Mesenchymal stem cell (in vitro differentiated cells and primary cell): ENCODE data around the gene GUCA2B.

Experiments
- DNase-seq: peaks from one replicate; pipeline ENCODE4 v3.0.0-alpha.2; 2013
- H2AFZ ChIP-seq: one replicate; pipeline ENCODE4 v1.6.1; 2013; ENCODE audit warnings: low read depth, mild to moderate bottlenecking, control low read depth, inconsistent platforms, low read length, moderate library complexity
- H2AK5ac ChIP-seq: 2 replicates; pipeline ENCODE4 v1.6.1; 2013; ENCODE audit warnings: low read length, moderate library complexity, mild to moderate bottlenecking, inconsistent platforms; ENCODE audit not compliant: severe bottlenecking
- H2BK120ac ChIP-seq: one replicate; pipeline ENCODE4 v1.6.1; 2013; ENCODE audit warnings: low read depth, mild to moderate bottlenecking, inconsistent platforms, low read length, moderate library complexity
- H2BK12ac ChIP-seq, 2 experiments: one replicate each; pipeline ENCODE4 v1.6.1; 2013; ENCODE audit warnings: inconsistent platforms in 2 of 2, low read length in 2 of 2, mild to moderate bottlenecking in 2 of 2, moderate library complexity in 2 of 2, control low read depth in 1 of 2
- H2BK15ac ChIP-seq: one replicate; pipeline ENCODE4 v1.6.1; 2013; ENCODE audit warnings: mild to moderate bottlenecking, low read depth, inconsistent platforms; ENCODE audit not compliant: poor library complexity, severe bottlenecking
- H2BK5ac ChIP-seq: 2 replicates; pipeline ENCODE4 v1.6.1; 2013; ENCODE audit warnings: low read depth, mild to moderate bottlenecking, low read length, control low read depth, inconsistent platforms; ENCODE audit not compliant: poor library complexity, severe bottlenecking
- H3K14ac ChIP-seq, 2 experiments: one replicate each; pipeline ENCODE4 v1.6.1; 2013; ENCODE audit warnings: inconsistent platforms in 2 of 2, low read length in 2 of 2, control low read depth in 1 of 2, mild to moderate bottlenecking in 1 of 2, moderate library complexity in 1 of 2
- H3K18ac ChIP-seq, 2 experiments: one replicate each; pipeline ENCODE4 v1.6.1; 2013; ENCODE audit warnings: inconsistent platforms in 2 of 2, low read length in 2 of 2, control low read depth in 1 of 2, low read depth in 1 of 2, mild to moderate bottlenecking in 1 of 2
- H3K23ac ChIP-seq, 2 experiments: one replicate each; pipeline ENCODE4 v1.6.1; 2013; ENCODE audit warnings: inconsistent platforms in 2 of 2, low read length in 2 of 2, mild to moderate bottlenecking in 2 of 2, moderate library complexity in 2 of 2, control low read depth in 1 of 2
- H3K27ac ChIP-seq: 2 replicates; pipeline ENCODE4 v1.5.1; 2013; ENCODE audit warnings: mild to moderate bottlenecking, moderate library complexity, low read length, control low read depth, inconsistent platforms; ENCODE audit not compliant: poor library complexity, severe bottlenecking
- H3K27me3 ChIP-seq, 2 experiments: 2 replicates each; pipeline versions ENCODE4 v1.6.1 to v1.7.0; 2013; ENCODE audit warnings: low read length in 2 of 2, mild to moderate bottlenecking in 2 of 2, moderate library complexity in 2 of 2, control low read depth in 1 of 2, inconsistent platforms in 1 of 2; ENCODE audit not compliant: control insufficient read depth in 1 of 2, insufficient read depth in 1 of 2
- H3K36me3 ChIP-seq, 2 experiments: 2 replicates each; pipeline versions ENCODE4 v1.6.1 to v1.7.0; 2013; ENCODE audit warnings: low read length in 2 of 2, control low read depth in 1 of 2, inconsistent platforms in 1 of 2, low read depth in 1 of 2, mild to moderate bottlenecking in 1 of 2; ENCODE audit not compliant: insufficient read depth in 2 of 2, control insufficient read depth in 1 of 2
- H3K4ac ChIP-seq, 2 experiments: one replicate each; pipeline ENCODE4 v1.6.1; 2013; ENCODE audit warnings: inconsistent platforms in 2 of 2, low read length in 2 of 2, mild to moderate bottlenecking in 2 of 2, moderate library complexity in 2 of 2, control low read depth in 1 of 2, low read depth in 1 of 2
- H3K4me1 ChIP-seq: 2 replicates; pipeline ENCODE4 v1.6.1; 2013; ENCODE audit warnings: low read depth, low read length, control low read depth; ENCODE audit not compliant: control insufficient read depth, insufficient read depth
- H3K4me2 ChIP-seq: 2 replicates; pipeline ENCODE4 v1.6.1; 2013; ENCODE audit warnings: low read length, mild to moderate bottlenecking, inconsistent platforms; ENCODE audit not compliant: poor library complexity, severe bottlenecking
- H3K4me3 ChIP-seq, 2 experiments: 2 replicates each; pipeline versions ENCODE4 v1.5.1 to v1.7.0; 2013; ENCODE audit warnings: low read length in 2 of 2, mild to moderate bottlenecking in 2 of 2, control low read depth in 1 of 2, low read depth in 1 of 2; ENCODE audit not compliant: insufficient read depth in 1 of 2
- H3K79me1 ChIP-seq: replicated peaks from 2 replicates; pipeline ENCODE4 v1.6.1; 2013; ENCODE audit warnings: mild to moderate bottlenecking, control low read depth, low read length, inconsistent platforms; ENCODE audit not compliant: poor library complexity, severe bottlenecking
- H3K9ac ChIP-seq: 2 replicates; pipeline ENCODE4 v1.7.0; 2013; ENCODE audit warnings: mild to moderate bottlenecking, low read length, moderate library complexity
- H3K9me3 ChIP-seq: 2 replicates; pipeline ENCODE4 v1.7.0; 2013; ENCODE audit warnings: mild to moderate bottlenecking, low read length; ENCODE audit not compliant: control insufficient read depth
- H4K8ac ChIP-seq: one replicate; pipeline ENCODE4 v1.6.1; 2013; ENCODE audit warnings: inconsistent platforms, mild to moderate bottlenecking, low read length, moderate library complexity
- H4K91ac ChIP-seq: one replicate; pipeline ENCODE4 v1.6.1; 2013; ENCODE audit warnings: mild to moderate bottlenecking, low read length, inconsistent platforms
- WGBS: methylation state at CpG from one replicate; pipeline ENCODE4 v1.1.7; 2013; ENCODE audit warnings: mixed read lengths; 5-methylcytosine and 5-hydroxymethylcytosine counted together

Gene GUCA2B

DNA sequence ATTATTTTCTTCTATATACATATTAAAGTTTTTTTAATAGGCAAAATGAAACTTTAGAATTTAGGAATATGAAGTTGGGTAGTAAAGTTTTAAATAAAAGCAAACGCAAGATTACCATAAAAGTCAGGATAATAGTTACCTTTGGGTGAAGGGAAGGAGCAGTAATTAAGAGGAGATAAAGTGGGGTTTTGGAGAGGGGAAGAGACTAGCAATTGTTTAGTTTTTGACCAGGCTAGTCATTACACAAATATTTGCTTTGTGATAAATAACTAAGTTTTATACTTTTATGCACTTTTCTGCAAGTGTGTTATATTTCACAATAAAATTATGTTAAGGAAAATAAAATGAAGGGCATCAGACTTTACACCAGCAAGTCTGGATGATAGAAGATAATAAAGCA lies 27.7 kb upstream of the GUCA2B start:
- no peak overlapping the region for H2BK5ac ChIP-seq
- H2AFZ ChIP-seq = no peak overlapping the region
- H2BK120ac ChIP-seq = no peak overlapping the region
- no peaks in the 10 kb centered on the region for H3K9me3 ChIP-seq
- no peak overlapping the region for H3K4ac ChIP-seq
- no peak overlapping the region for H4K8ac ChIP-seq
- H3K36me3 ChIP-seq = no peaks in the 10 kb centered on the region
- no peak overlapping the region for H3K4me2 ChIP-seq
- no peak overlapping the region for H2AK5ac ChIP-seq
- H3K4me1 ChIP-seq = no peaks in the 10 kb centered on the region
- H3K4me3 ChIP-seq = no peak overlapping the region
- H3K14ac ChIP-seq = no peak overlapping the region
- WGBS = 100% methylated on average over 1 of the region's 1 CpG
- no peak for DNase-seq
- no peak overlapping the region for H3K23ac ChIP-seq
- H2BK12ac ChIP-seq = no peak overlapping the region
- H3K79me1 ChIP-seq = no peaks in the 10 kb centered on the region
- H4K91ac ChIP-seq = no peak overlapping the region
- H2BK15ac ChIP-seq = no peak overlapping the region
- H3K27ac ChIP-seq = no peak overlapping the region
- peaks cover 21 to 30% of the 10 kb centered on the region in 2 experiments for H3K27me3 ChIP-seq
- H3K9ac ChIP-seq = no peak overlapping the region
- no peak overlapping the region for H3K18ac ChIP-seq

DNA sequence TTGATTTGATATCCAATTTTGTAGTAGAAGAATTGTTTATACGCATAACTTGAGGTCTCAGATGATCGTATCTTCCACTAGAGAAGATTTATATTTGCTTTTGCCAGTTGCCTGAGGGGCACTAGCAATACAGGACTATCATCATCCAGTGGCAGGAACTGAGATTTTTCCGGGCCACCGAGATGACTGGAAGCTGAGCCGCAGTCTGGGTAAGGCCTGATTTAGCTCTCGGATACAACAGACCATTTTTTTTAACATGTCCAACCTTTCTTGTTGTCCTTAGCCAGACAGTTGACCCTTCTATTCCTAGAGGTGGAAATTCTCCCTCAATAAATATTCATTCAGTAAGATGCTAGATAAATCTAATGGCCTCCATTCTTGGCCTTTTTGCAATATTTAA lies 25.4 kb upstream of the GUCA2B start:
- H3K36me3 ChIP-seq = no peaks in the 10 kb centered on the region
- DNase-seq = no peak
- no peak overlapping the region for H2BK15ac ChIP-seq
- no peak overlapping the region for H3K23ac ChIP-seq
- H3K4ac ChIP-seq = no peak overlapping the region
- H3K27me3 ChIP-seq = peaks cover 21 to 30% of the 10 kb centered on the region in 2 experiments
- H2BK120ac ChIP-seq = no peak overlapping the region
- no peak overlapping the region for H3K14ac ChIP-seq
- H4K8ac ChIP-seq = no peak overlapping the region
- H2BK5ac ChIP-seq = no peak overlapping the region
- no peak overlapping the region for H2AK5ac ChIP-seq
- H3K4me1 ChIP-seq = no peaks in the 10 kb centered on the region
- H4K91ac ChIP-seq = no peak overlapping the region
- 88% methylated on average over 5 of the region's 6 CpGs for WGBS
- H3K27ac ChIP-seq = no peak overlapping the region
- H2AFZ ChIP-seq = no peak overlapping the region
- no peaks in the 10 kb centered on the region for H3K9me3 ChIP-seq
- H3K9ac ChIP-seq = no peak overlapping the region
- H3K79me1 ChIP-seq = no peaks in the 10 kb centered on the region
- H3K4me2 ChIP-seq = no peak overlapping the region
- no peak overlapping the region for H3K18ac ChIP-seq
- no peak overlapping the region for H3K4me3 ChIP-seq
- H2BK12ac ChIP-seq = no peak overlapping the region

DNA sequence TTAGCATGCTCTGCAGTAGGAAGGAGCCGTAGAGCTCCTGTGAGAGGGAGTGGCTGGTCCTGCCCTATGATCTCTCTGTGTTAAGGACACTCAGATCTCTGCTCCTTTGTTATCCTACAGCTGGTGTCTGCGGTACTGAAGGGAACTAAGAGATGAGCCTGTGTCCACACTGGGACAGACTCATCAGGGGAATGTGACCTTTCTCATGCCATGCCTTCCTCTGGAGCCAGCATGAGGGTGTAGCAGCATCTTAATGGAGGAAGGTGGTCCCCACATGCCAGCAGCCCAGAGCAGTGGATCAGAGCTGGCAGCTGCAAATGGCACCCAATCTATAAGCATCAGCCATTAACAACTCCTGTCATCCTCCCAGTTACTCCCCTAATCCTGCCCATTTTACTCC lies 24.7 kb upstream of the GUCA2B start:
- Histone ChIP-seq H3K4ac (no peak overlapping the region), H3K36me3 (no peaks in the 10 kb centered on the region), H3K4me2 (no peak overlapping the region), H3K79me1 (no peaks in the 10 kb centered on the region), H2AK5ac (no peak overlapping the region), H3K4me3 (no peak overlapping the region), H3K9ac (no peak overlapping the region), H2BK12ac (no peak overlapping the region), H3K27ac (no peak overlapping the region), H2BK5ac (no peak overlapping the region), H4K8ac (no peak overlapping the region), H2BK15ac (no peak overlapping the region), H2AFZ (no peak overlapping the region), H3K23ac (no peak overlapping the region), H3K14ac (no peak overlapping the region), H3K9me3 (no peaks in the 10 kb centered on the region), H4K91ac (no peak overlapping the region), H3K18ac (no peak overlapping the region), H3K27me3 (peaks cover 21 to 30% of the 10 kb centered on the region in 2 experiments), H3K4me1 (no peaks in the 10 kb centered on the region), H2BK120ac (no peak overlapping the region)
- no peak for DNase-seq
- WGBS = 71% methylated on average over 2 of the region's 2 CpGs

DNA sequence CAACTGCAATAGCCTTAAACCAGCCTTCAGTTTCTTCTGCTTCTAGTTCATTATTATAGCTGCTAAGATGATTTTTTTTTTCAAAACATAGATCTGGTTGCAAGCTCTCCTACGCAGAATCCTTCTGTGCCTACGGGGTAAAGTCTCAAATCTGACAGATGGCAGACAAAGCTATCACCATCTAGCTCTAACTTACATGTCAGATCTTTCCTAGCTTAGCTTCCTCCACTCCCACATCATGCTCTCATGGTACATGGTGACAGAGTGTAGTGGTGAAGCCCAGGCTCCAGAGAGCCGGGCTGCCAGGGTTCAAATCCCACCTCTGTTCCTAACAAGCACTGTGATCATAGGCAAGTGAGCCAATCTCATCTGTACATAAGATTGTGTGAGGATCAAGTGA lies 24.2 kb upstream of the GUCA2B start:
- DNase-seq = no peak
- Histone ChIP-seq H3K14ac (no peak overlapping the region), H2BK15ac (no peak overlapping the region), H3K4me3 (no peak overlapping the region), H3K9ac (no peak overlapping the region), H2BK120ac (no peak overlapping the region), H3K27ac (no peak overlapping the region), H3K27me3 (peaks cover 21 to 27% of the 10 kb centered on the region in 2 experiments), H2AK5ac (no peak overlapping the region), H3K4ac (no peak overlapping the region), H3K4me2 (no peak overlapping the region), H4K8ac (no peak overlapping the region), H3K4me1 (no peaks in the 10 kb centered on the region), H3K23ac (no peak overlapping the region), H3K79me1 (no peaks in the 10 kb centered on the region), H2AFZ (no peak overlapping the region), H3K36me3 (no peaks in the 10 kb centered on the region), H2BK12ac (no peak overlapping the region), H3K9me3 (no peaks in the 10 kb centered on the region), H3K18ac (no peak overlapping the region), H4K91ac (no peak overlapping the region), H2BK5ac (no peak overlapping the region)
- 77% methylated on average over 3 of the region's 3 CpGs for WGBS
